Activated naive CD8-positive, alpha-beta T cell treated with anti-CD3 and anti-CD28 coated beads for 36 hours (primary cell): Measurements from ENCODE around the gene PCDHGA1. TPM values are rescaled to one million over a fixed set of nuclear protein-coding genes. Genes with fewer than 3 reads are reported as not detected.

Experiments
- DNase-seq: peaks from one replicate; pipeline ENCODE4 v3.0.0; 2021
- H3K27ac Mint-ChIP-seq: one replicate; pipeline ENCODE4 v1.8.0; 2022; ENCODE audit warnings: mild to moderate bottlenecking, moderate library complexity, mixed read lengths
- H3K27me3 Mint-ChIP-seq: one replicate; pipeline ENCODE4 v1.8.0; 2022; ENCODE audit warnings: mild to moderate bottlenecking, mixed read lengths
- H3K36me3 Mint-ChIP-seq: one replicate; pipeline ENCODE4 v1.8.0; 2021; ENCODE audit warnings: mild to moderate bottlenecking, mixed read lengths
- H3K4me1 Mint-ChIP-seq: one replicate; pipeline ENCODE4 v1.8.0; 2021; ENCODE audit warnings: mixed read lengths
- H3K4me3 Mint-ChIP-seq: one replicate; pipeline ENCODE4 v1.8.0; 2022; ENCODE audit warnings: mild to moderate bottlenecking, moderate library complexity, mixed read lengths
- H3K9me3 Mint-ChIP-seq: one replicate; pipeline ENCODE4 v1.8.0; 2022; ENCODE audit warnings: mixed read lengths
- total RNA-seq, 2 experiments: library from RNA; stranded (reverse); gene quantifications; one replicate each; pipeline ENCODE4 v1.2.3, GENCODE V29; 2021

The PCDHGA1 gene
- total RNA-seq, 2 experiments from 2014 or later = not detected

DNA sequence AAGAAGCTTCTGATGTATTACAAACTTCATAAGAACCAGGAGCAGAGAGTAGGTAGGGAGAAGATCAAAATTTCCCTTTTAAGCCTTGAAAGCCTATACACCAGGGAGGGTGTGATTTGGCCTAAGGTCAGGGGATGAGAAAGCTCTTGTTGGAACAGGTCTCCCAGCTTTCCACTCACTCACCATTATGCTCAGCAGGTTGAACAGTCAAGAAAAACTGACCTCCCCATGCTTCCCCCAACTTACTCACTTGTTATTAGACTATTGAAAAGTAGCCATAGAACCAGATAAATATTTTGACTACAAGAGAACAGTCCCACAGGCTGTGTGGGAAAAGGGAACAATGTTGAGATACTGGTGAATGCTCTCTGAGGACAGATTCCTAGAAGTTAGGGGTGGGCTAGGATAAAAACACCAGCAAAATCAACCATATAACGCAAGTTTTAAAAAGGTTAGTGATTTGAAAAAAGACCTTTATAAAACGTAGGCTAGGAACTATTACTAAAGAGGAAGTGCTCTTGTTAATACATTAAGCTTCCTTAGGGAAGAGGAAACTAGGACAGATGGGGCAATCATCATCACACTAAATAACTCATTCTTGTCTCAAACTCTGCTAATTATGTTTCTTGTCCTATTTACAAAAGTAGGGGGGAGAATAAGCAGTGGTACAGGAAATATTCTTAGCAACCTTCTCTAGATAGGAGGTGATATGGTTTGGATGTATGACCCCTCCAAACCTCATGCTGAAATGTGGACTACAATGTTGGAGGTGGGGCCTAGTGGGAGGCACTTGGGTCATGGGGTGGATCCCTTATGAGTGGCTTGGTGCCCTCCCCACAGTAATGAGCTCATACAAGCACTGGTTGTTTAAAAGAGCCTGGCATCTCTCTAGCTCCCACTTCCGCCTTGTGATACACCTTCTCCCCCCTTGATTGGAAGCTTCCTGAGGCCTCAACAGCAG is 189.6 kb downstream of the PCDHGA1 start:
- H3K4me3 Mint-ChIP-seq = no peak overlapping the region
- H3K4me1 Mint-ChIP-seq = peaks cover 42% of the 10 kb centered on the region
- H3K9me3 Mint-ChIP-seq = no peaks in the 10 kb centered on the region
- no peak for DNase-seq
- H3K36me3 Mint-ChIP-seq = peaks cover 58% of the 10 kb centered on the region
- no peak overlapping the region for H3K27ac Mint-ChIP-seq
- H3K27me3 Mint-ChIP-seq = no peaks in the 10 kb centered on the region

DNA sequence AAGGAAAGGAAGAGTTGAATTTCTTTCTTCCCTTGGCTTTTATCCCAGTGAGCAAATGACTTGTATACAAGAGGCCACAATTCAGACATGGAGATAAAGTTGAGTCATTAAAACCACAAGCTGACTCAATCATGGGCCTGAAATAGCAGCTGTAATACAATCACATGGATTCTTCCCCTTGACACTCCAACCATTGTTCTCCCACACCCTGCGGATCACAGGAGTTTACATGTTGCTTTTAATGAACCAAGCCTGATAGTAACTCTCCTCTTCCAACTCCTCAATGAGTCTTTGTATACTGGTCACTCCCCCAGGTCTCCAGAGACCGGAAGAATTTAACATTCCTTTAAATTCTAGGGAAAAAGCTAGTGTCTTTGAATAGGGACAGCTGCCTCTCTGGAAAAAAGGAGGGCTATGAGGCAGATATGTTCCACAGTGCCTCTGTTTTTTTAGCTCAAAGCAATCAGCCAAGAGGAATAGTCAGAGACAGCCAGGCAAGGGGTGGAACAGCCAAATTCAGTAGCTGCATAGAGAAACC is 191.0 kb downstream of the PCDHGA1 start:
- H3K4me3 Mint-ChIP-seq = no peak overlapping the region
- peaks cover 54% of the 10 kb centered on the region for H3K36me3 Mint-ChIP-seq
- no peak for DNase-seq
- no peaks in the 10 kb centered on the region for H3K27me3 Mint-ChIP-seq
- H3K4me1 Mint-ChIP-seq = peaks cover 42% of the 10 kb centered on the region
- peak overlapping the region; percentile 67 for H3K27ac Mint-ChIP-seq
- H3K9me3 Mint-ChIP-seq = no peaks in the 10 kb centered on the region

DNA sequence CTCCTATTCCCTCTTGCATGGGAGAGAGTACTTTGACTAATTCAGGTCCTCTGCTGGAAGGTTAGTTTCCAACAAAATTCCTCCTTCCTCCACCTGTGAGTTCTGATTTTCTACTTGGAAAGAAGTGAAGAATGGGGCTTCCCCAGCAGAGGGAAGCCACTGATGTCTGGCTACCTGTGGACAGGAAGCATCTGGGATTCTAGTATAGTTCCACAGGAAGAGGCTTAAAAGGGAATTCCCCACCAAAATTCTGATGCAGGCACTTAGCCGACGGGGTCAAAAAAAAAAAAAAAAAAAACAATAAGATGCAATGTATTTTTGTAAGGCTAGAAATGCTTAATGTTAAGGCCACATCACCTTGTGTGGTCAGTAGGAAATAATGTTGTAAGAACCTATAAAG is 192.0 kb downstream of the PCDHGA1 start:
- no peaks in the 10 kb centered on the region for H3K27me3 Mint-ChIP-seq
- no peaks in the 10 kb centered on the region for H3K9me3 Mint-ChIP-seq
- H3K4me3 Mint-ChIP-seq = no peak overlapping the region
- H3K36me3 Mint-ChIP-seq = peaks cover 52% of the 10 kb centered on the region
- no peak overlapping the region for H3K27ac Mint-ChIP-seq
- no peak for DNase-seq
- H3K4me1 Mint-ChIP-seq = peaks cover 42% of the 10 kb centered on the region

DNA sequence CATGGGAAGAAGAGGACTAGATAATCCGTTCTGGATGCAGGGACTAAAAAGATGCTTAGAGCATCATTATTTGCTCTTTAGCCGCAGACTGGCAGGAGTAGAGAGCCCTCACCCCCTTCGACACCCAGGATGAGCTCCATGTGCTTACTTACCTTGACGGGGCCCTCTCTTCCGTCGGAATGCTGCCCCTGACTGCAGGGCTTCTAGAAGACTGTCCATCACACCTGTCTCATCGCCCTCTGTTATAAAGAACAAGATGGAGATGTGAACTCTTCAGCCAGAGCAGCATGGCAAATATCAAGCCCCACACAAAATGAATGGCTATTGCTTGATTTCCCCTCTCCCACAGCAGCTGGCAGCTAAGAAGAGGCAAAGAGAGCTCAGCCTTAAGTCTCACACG is 193.7 kb downstream of the PCDHGA1 start:
- Mint-ChIP-seq H3K27me3 (no peaks in the 10 kb centered on the region), H3K4me1 (peaks cover 42% of the 10 kb centered on the region)

GRCh38 chr5:141524604-141525597 is 194.6 kb downstream of the PCDHGA1 start:
- Mint-ChIP-seq H3K9me3 (no peaks in the 10 kb centered on the region), H3K27ac (peak overlapping the region; percentile 66), H3K4me3 (no peak overlapping the region), H3K36me3 (peaks cover 49% of the 10 kb centered on the region), H3K4me1 (peaks cover 42% of the 10 kb centered on the region), H3K27me3 (no peaks in the 10 kb centered on the region)
- peak; percentile 39 for DNase-seq

More for the DNA sequence above, 193.7 kb downstream of the PCDHGA1 start:
- peaks cover 57% of the 10 kb centered on the region for H3K36me3 Mint-ChIP-seq
- no peaks in the 10 kb centered on the region for H3K9me3 Mint-ChIP-seq
- H3K4me3 Mint-ChIP-seq = no peak overlapping the region
- DNase-seq = no peak
- H3K27ac Mint-ChIP-seq = no peak overlapping the region

GRCh38 chr5:141525653-141526052 is 195.3 kb downstream of the PCDHGA1 start:
- no peak for DNase-seq
- H3K4me1 Mint-ChIP-seq = peaks cover 37% of the 10 kb centered on the region
- H3K27me3 Mint-ChIP-seq = no peaks in the 10 kb centered on the region
- H3K36me3 Mint-ChIP-seq = peaks cover 42% of the 10 kb centered on the region
- H3K27ac Mint-ChIP-seq = no peak overlapping the region
- H3K4me3 Mint-ChIP-seq = no peak overlapping the region
- no peaks in the 10 kb centered on the region for H3K9me3 Mint-ChIP-seq

DNA sequence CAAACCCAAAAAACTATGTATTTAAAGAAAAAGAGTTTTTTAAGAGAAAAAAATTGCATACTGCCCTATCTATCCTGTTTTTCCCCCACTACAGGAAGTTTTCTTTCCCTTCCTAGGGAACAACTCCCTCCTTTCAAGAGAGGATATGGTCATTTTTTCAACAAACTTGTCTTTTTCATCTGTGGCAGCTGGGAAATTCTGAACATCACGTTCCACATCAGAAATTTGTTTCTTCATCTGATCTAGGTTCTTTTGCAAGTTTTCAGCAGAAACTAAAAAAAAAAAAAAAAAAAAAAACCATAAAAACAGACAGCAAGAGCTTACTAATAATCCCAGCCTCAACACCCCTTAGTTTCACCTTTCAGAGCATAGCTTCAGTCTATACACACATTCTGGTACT is 197.1 kb downstream of the PCDHGA1 start:
- Mint-ChIP-seq H3K27me3 (no peaks in the 10 kb centered on the region), H3K27ac (no peak overlapping the region), H3K4me3 (no peak overlapping the region), H3K36me3 (peaks cover 24% of the 10 kb centered on the region), H3K9me3 (no peaks in the 10 kb centered on the region), H3K4me1 (peaks cover 21% of the 10 kb centered on the region)
- DNase-seq = no peak

DNA sequence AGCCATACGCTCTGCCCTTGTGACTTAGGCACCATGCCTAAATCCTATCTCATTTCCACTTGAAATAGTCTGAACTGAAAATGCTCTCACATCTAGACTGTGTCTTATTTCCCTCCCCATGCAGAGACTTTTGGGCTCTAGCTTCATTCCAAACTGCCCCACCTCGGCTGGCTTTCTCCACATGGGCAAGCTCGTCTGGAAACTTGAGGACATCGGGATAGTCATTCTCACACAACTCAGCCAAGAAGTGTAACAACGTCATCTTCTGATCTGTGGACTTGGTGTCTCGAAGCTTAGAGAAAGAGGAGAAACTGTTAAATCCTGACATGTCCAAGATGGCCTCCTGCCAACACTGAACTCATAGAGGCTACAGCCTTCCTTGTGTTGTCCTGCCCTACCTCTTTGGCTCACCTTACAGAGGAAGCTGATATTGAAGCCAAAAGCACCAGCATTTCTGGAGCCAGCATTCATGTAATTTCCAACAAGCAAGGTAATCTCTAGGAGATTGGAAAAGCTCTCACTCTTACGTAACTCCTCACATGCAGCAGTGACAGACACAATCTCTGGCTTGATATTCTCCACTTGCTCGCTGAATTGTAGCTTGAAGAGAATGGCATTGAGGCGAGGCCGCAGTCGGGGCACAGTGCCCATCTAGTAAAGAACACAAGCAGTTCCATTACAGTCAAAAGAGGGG is 198.1 kb downstream of the PCDHGA1 start:
- no peaks in the 10 kb centered on the region for H3K27me3 Mint-ChIP-seq
- no peak for DNase-seq
- peaks cover 21% of the 10 kb centered on the region for H3K36me3 Mint-ChIP-seq
- peaks cover 11% of the 10 kb centered on the region for H3K4me1 Mint-ChIP-seq
- H3K27ac Mint-ChIP-seq = peak overlapping the region; percentile 9
- no peaks in the 10 kb centered on the region for H3K9me3 Mint-ChIP-seq
- no peak overlapping the region for H3K4me3 Mint-ChIP-seq

DNA sequence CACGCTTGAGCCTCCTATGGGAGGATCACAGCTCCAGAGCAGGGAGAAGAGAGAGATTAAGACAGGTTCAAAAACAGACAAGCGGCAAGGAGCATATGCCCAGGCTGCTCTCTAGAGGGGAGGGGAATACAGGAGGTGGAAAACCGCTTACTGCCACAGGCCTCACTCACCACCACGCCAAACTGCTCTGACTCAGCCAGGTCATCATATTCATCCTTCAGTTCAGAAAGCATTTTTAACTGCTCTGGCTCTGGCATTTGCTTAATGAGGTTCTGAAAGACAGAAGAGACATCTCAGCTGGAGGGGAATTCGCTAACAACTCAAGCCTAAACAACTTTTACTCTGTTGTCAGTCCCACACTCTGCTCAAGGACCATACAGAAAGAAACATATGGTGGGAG is 198.7 kb downstream of the PCDHGA1 start:
- H3K4me1 Mint-ChIP-seq = peaks cover 11% of the 10 kb centered on the region
- H3K27ac Mint-ChIP-seq = no peak overlapping the region
- peaks cover 22% of the 10 kb centered on the region for H3K36me3 Mint-ChIP-seq
- H3K27me3 Mint-ChIP-seq = no peaks in the 10 kb centered on the region
- DNase-seq = no peak
- H3K4me3 Mint-ChIP-seq = no peak overlapping the region
- no peaks in the 10 kb centered on the region for H3K9me3 Mint-ChIP-seq

GRCh38 chr5:141529873-141530272 is 199.6 kb downstream of the PCDHGA1 start:
- no peaks in the 10 kb centered on the region for H3K27me3 Mint-ChIP-seq
- H3K9me3 Mint-ChIP-seq = no peaks in the 10 kb centered on the region
- H3K4me1 Mint-ChIP-seq = peaks cover 8% of the 10 kb centered on the region
- H3K36me3 Mint-ChIP-seq = peaks cover 23% of the 10 kb centered on the region
- H3K4me3 Mint-ChIP-seq = no peak overlapping the region
- H3K27ac Mint-ChIP-seq = no peak overlapping the region
- no peak for DNase-seq

DNA sequence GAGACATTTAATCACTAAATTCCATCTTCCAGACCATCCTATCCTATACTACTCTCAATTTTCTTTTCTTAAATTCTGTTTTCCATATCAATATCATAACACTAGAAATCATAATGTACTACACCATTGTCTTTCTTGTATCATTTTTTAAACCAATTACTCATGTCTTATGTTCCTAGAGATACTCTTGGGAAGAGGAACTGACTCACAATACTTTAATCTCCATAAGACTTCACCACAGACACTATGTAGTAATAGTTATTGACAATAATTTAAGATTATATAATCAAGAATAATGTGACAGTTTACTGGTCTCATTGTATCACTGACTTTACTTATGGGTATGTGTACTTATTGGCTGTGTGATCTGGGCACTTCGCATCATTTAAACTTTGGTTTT is 202.4 kb downstream of the PCDHGA1 start:
- Mint-ChIP-seq H3K9me3 (no peaks in the 10 kb centered on the region), H3K27ac (no peak overlapping the region), H3K4me3 (no peak overlapping the region)

DNA sequence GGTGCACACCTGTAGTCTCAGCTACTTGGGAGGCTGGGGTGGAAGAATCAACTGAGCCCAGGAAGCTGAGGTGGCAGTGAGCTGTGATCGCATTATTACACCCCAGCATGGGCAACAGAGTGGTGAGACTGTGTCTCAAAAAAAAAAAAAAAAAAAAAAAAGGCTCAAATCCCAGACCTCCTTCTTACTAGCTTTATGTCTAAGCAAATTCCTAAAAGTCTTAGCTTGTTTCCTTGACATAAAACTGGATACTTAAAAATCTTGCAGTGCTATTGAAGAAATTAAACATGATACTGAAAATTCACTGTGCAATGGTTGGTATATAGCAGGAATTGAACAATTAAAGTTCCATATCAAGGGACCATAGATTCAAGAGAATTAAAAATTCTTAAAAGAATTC is 203.6 kb downstream of the PCDHGA1 start:
- Mint-ChIP-seq H3K36me3 (peaks cover 15% of the 10 kb centered on the region), H3K27ac (no peak overlapping the region)
- DNase-seq = no peak

More for the DNA sequence above, 202.4 kb downstream of the PCDHGA1 start:
- Mint-ChIP-seq H3K4me1 (no peaks in the 10 kb centered on the region), H3K27me3 (no peaks in the 10 kb centered on the region), H3K36me3 (peaks cover 19% of the 10 kb centered on the region)
- DNase-seq = no peak

DNA sequence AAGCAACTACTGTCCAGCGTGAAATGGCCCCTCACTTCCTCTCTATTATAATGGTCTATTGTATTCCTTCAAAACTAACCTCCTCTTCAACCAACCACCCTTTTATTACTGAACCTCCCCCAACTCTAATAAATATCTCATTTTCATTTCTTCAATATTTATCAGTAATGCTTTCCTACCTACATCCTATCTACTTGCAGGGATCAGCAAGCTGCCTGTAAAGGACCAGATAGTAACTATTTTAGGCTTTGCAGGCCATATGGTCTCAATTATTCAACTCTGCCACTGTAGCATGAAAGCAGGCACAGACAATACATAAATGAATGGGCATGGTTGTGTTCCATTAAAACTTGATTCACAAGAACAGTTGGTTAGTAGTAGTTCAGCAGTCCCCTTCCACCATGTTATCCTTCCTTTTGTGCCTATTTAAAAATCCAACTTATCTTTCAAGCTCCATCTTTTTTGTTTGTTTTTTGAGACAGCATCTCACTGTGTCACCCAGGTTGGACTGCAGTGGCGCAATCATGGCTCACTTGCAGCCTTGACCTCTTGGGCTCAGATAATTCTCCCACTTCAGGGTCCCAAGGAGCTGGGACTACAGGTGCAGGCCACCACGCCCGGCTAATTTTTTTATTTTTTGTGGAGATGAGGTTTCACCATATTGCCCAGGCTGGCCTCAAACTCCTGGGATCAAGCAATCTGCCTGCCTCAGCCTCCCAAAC is 204.3 kb downstream of the PCDHGA1 start:
- Mint-ChIP-seq H3K27me3 (no peaks in the 10 kb centered on the region), H3K4me1 (no peaks in the 10 kb centered on the region), H3K4me3 (no peak overlapping the region), H3K27ac (peak overlapping the region; percentile 47), H3K36me3 (peaks cover 20% of the 10 kb centered on the region), H3K9me3 (no peaks in the 10 kb centered on the region)
- no peak for DNase-seq

More for the DNA sequence above, 203.6 kb downstream of the PCDHGA1 start:
- Mint-ChIP-seq H3K9me3 (no peaks in the 10 kb centered on the region), H3K4me3 (no peak overlapping the region), H3K4me1 (no peaks in the 10 kb centered on the region), H3K27me3 (no peaks in the 10 kb centered on the region)

DNA sequence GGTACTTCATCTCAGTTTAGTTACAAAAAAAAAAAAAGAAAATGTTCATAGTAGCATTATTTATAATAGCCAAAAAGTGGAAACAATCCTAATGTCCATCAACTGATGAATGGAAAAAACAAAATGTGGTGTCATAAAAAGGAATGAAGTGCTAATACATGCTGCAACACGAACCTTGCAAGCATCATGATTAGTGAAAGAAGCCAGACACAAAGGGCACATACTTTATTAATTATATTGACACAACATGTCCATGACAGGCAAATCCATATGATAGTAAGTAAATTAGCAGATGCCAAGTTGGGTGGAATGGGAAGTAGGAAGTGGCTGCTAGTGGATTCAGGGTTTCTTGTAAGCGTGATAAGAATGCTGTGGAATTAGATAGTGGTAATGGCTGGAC is 212.7 kb downstream of the PCDHGA1 start:
- Mint-ChIP-seq H3K9me3 (peaks cover 7% of the 10 kb centered on the region), H3K4me3 (no peak overlapping the region), H3K27me3 (no peaks in the 10 kb centered on the region), H3K36me3 (peaks cover 59% of the 10 kb centered on the region), H3K27ac (no peak overlapping the region), H3K4me1 (peaks cover 12% of the 10 kb centered on the region)
- DNase-seq = no peak
